Progenitor cell of endocrine pancreas (in vitro differentiated cells): ENCODE data around the gene GAN. TPM values are rescaled to one million over a fixed set of nuclear protein-coding genes. Genes with fewer than 3 reads are reported as not detected.

Experiments
- DNase-seq: peaks from one replicate; pipeline ENCODE4 v3.0.0; 2021; ENCODE audit warnings: low spot score; ENCODE audit not compliant: unreplicated experiment
- H3K27ac Mint-ChIP-seq: 2 replicates; pipeline ENCODE4 v1.8.0; 2021; ENCODE audit warnings: mild to moderate bottlenecking, moderate library complexity, mixed read lengths
- H3K27me3 Mint-ChIP-seq: 2 replicates; pipeline ENCODE4 v1.8.0; 2021; ENCODE audit warnings: mixed read lengths
- H3K36me3 Mint-ChIP-seq: 2 replicates; pipeline ENCODE4 v1.8.0; 2022; ENCODE audit warnings: mixed read lengths; ENCODE audit not compliant: insufficient read depth
- H3K4me1 Mint-ChIP-seq: 2 replicates; pipeline ENCODE4 v1.8.0; 2021; ENCODE audit warnings: low read depth, mixed read lengths
- H3K4me3 Mint-ChIP-seq: 2 replicates; pipeline ENCODE4 v1.8.0; 2021; ENCODE audit warnings: low read depth, mild to moderate bottlenecking, moderate library complexity, mixed read lengths
- H3K9me3 Mint-ChIP-seq: 2 replicates; pipeline ENCODE4 v1.8.0; 2021; ENCODE audit warnings: low read depth, mixed read lengths
- total RNA-seq: library from RNA; stranded (reverse); gene quantifications from 2 replicates; pipeline ENCODE4 v1.2.1, GENCODE V29; 2021
- TF ChIP-seq, protein P1 (sequence below): fragments of 200-600 bp; sonication (generic); IDR thresholded peaks from one replicate; pipeline ENCODE4 v1.5.0; 2021; ENCODE audit warnings: antibody characterized with exemption, mild to moderate bottlenecking; ENCODE audit not compliant: unreplicated experiment

Gene GAN
- total RNA-seq, 1 donor from 2014 or later: 14.0 TPM

DNA sequence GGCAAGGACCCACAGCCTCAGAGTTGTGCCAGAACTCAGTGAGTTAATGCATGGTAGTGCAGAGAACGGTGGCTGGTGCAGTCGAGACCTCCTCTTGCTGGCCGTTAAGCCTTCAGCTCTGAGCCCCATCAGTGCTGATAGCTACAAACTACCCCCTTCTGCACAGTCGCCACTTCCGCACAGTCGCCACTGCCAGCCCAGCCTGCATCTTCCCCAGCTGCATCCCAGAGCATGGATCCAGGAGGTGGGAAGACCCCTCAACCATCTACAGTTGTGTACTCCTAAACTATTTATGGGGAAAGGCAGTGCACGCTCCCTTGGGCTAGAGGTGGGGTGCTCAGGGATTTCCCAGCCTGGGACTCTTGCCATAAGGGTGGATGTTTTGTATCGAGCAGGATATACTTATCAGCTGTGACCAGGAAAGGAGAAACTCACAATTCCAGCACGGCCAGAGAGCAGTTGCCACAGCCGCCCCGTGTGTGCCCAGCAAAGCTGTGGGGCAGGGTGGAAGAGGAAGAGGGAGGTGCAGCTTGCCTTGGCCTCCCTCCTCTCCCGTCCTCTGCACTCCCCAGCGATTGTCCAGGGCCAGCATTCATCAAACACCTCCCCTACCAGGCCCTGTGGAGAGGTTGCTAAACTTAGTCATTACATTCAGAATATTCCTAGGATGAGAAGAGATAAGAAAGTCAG lies 80.3 kb downstream of the GAN start:
- Mint-ChIP-seq H3K27ac (no peak overlapping the region), H3K27me3 (no peaks in the 10 kb centered on the region), H3K4me1 (no peaks in the 10 kb centered on the region), H3K9me3 (no peaks in the 10 kb centered on the region), H3K36me3 (peaks cover 9% of the 10 kb centered on the region), H3K4me3 (no peak overlapping the region)
- no peak for DNase-seq
- TF ChIP-seq, protein P1, sequence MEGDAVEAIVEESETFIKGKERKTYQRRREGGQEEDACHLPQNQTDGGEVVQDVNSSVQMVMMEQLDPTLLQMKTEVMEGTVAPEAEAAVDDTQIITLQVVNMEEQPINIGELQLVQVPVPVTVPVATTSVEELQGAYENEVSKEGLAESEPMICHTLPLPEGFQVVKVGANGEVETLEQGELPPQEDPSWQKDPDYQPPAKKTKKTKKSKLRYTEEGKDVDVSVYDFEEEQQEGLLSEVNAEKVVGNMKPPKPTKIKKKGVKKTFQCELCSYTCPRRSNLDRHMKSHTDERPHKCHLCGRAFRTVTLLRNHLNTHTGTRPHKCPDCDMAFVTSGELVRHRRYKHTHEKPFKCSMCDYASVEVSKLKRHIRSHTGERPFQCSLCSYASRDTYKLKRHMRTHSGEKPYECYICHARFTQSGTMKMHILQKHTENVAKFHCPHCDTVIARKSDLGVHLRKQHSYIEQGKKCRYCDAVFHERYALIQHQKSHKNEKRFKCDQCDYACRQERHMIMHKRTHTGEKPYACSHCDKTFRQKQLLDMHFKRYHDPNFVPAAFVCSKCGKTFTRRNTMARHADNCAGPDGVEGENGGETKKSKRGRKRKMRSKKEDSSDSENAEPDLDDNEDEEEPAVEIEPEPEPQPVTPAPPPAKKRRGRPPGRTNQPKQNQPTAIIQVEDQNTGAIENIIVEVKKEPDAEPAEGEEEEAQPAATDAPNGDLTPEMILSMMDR: no peak

DNA sequence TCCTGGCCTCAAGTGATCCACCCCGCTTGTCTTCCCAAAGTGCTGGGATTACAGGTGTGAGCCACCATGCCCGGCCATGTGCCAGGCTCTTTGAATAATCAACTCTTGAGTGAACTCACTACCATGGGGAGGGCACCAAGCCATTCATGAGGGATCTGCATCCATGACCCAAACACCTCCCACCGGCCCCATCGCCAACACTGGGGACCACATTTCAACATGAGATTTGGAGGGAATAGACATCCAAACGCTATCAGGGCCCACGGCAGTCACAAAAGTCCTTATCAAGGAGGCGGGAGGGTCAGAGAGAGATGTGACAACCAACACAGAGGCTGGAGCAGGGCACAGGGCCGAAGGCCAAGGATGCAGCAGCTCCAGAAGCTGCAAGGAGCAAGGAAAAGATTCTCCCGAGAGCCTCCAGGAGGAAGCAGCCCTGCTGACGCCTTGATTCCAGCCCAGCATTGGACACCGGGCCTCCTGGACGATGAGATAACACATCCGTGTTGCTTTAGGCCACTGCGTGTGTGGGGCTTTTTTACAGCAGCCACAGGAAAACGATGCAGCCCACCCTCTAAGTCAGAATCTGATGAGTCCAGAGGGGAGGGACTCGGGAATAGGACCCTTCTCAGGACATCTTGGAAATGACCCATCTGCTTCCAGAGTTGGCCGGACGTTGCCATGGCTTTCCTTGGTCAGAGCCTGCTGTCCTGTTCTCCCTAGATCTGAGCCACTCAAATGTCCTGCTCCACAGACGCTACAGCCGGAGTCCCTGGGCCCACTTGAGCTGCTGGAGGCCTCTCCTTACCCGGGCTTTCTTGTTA lies 82.5 kb downstream of the GAN start:
- Mint-ChIP-seq H3K4me3 (no peak overlapping the region), H3K27me3 (no peaks in the 10 kb centered on the region), H3K36me3 (peaks cover 4% of the 10 kb centered on the region), H3K9me3 (no peaks in the 10 kb centered on the region), H3K27ac (no peak overlapping the region), H3K4me1 (no peaks in the 10 kb centered on the region)
- no peak for DNase-seq
- TF ChIP-seq, protein P1: no peak

DNA sequence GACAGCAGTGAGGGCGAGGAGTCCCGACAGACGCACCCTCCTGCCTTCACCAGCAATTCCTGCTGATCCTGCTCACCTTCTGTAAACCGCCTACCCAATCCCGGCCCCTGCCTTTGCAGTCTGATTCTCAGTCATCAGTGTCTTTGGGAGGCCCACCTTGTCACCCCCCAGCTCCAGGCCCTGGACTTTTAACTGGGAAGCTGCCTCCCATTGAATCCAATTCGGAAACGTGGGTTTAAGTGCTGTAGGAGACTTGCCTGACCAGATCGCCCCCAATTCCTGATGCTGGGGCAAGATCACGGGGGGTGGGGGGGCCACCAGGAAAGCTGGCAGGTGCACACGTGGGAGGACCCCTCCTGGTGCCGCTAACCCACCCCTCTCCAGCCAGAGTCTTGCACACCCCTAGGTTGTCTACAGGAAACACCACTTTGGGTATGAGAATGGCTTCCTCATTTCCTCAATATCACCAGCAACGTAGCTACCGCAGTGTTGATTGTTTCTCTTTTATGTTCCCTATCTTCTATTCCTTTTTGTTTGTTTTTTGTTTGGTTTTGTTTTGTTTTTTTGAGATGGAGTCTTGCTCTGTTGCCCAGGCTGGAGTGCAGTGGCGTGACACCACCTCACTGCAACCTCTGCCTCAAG lies 83.2 kb downstream of the GAN start:
- no peaks in the 10 kb centered on the region for H3K9me3 Mint-ChIP-seq

DNA sequence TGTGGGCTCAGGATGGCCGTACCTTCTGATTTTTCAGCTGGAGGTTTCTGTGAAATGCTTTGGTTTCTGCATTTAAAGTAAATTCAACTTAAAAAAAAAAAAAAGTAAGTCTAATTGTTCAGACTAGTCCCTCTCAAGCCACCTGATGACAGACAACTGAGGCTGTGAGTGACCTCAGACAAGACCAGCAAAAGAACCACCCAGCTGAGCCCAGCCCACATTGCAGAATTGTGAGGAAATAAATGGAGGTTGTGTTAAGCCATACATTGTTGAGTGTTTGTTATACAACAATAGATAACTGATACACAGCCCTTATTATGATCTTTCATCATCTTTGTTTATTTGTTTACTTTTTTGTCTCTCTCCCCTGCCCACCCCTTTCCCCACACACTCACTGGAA lies 85.1 kb downstream of the GAN start:
- H3K36me3 Mint-ChIP-seq: no peaks in the 10 kb centered on the region
- no peak overlapping the region for H3K27ac Mint-ChIP-seq
- no peak overlapping the region for H3K4me3 Mint-ChIP-seq
- H3K9me3 Mint-ChIP-seq: no peaks in the 10 kb centered on the region
- H3K4me1 Mint-ChIP-seq: no peaks in the 10 kb centered on the region
- no peak for DNase-seq
- TF ChIP-seq, protein P1: no peak
- peaks cover 5% of the 10 kb centered on the region for H3K27me3 Mint-ChIP-seq

More for the DNA sequence above, 83.2 kb downstream of the GAN start:
- no peak overlapping the region for H3K27ac Mint-ChIP-seq
- H3K36me3 Mint-ChIP-seq: peaks cover 4% of the 10 kb centered on the region
- DNase-seq: no peak
- H3K27me3 Mint-ChIP-seq: no peaks in the 10 kb centered on the region
- TF ChIP-seq, protein P1: no peak
- H3K4me1 Mint-ChIP-seq: no peaks in the 10 kb centered on the region
- H3K4me3 Mint-ChIP-seq: no peak overlapping the region
